Peyer's patch (tissue), 4 donors: ENCODE results near the gene TESMIN.

Experiments
- CTCF ChIP-seq, 6 experiments: fragments of 450-650 bp in 4 of 6; fragments of 200-600 bp in 2 of 6; sonication (generic) in 1 of 6; IDR thresholded peaks; one replicate each; pipeline ENCODE4 v1.5.1; 2017 to 2019; ENCODE audit warnings: antibody characterized with exemption in 6 of 6, mild to moderate bottlenecking in 3 of 6, moderate library complexity in 1 of 6
- POLR2A ChIP-seq, 2 donors: fragments of 450-650 bp; IDR thresholded peaks; one replicate each; pipeline ENCODE4 v1.5.1; 2017; ENCODE audit warnings: antibody characterized with exemption in 2 of 2, mild to moderate bottlenecking in 2 of 2, moderate library complexity in 2 of 2

GRCh38 chr11:68709062-68709461 lies 42.3 kb downstream of the TESMIN start:
- no peak for TF ChIP-seq CTCF (IDR thresholded peaks at IDR 0.05)
- no peak for TF ChIP-seq POLR2A (IDR thresholded peaks at IDR 0.05)
